Measurements from ENCODE around the gene LRRC37A. TPM values are rescaled to one million over a fixed set of nuclear protein-coding genes. Genes with fewer than 3 reads are reported as not detected.
"Not testable (repeated sequence)": the region's sequence is repeated elsewhere in the genome, so short reads cannot be mapped to it uniquely, and the experiment has no call there.

The LRRC37A gene
- 27.3 and 28.3 TPM in 2 replicates for total RNA-seq (2013; cell fraction: nucleolus; rRNA removed)
- 2.7 and 3.4 TPM in 2 replicates for total RNA-seq (2014; rRNA removed)
- 3.4 and 3.6 TPM in 2 replicates for total RNA-seq (2014; rRNA removed; fragmentation: Illumina TruSeq; extraction: Trizol)
- 1.8 and 2.5 TPM in 2 replicates for total RNA-seq (2021)
- 2.5 TPM for polyA plus RNA-seq (2011; ENCODE audit: low read depth)
- polyA plus RNA-seq (2011; rRNA removed): 4.0 and 4.3 TPM in 2 replicates
- 1.1 and 2.1 TPM in 2 replicates for polyA plus RNA-seq (2011; cell fraction: cytosol; rRNA removed)
- 6.9 and 9.7 TPM in 2 replicates for polyA plus RNA-seq (2011; cell fraction: nucleus; rRNA removed)
- 2.1 and 2.3 TPM in 2 replicates for polyA plus RNA-seq (2012)
- 2.3 and 3.1 TPM in 2 replicates for polyA plus RNA-seq (2014; fragmentation: Illumina TruSeq; extraction: Trizol)
- polyA plus RNA-seq (2014; fragmentation: Nextera tagmentation; extraction: Ambion mirVana): under 1 TPM; 0.18 to 0.20 TPM
- polyA plus RNA-seq (2014; rRNA removed): 2.1 and 3.2 TPM in 2 replicates
- 1 to 10 TPM; 1.2 TPM for polyA plus RNA-seq (2016; fragmentation: Nextera tagmentation; extraction: Ambion mirVana)
- polyA minus RNA-seq (2011; rRNA and poly(A)+ RNA removed): 10.4 and 10.5 TPM in 2 replicates
- polyA minus RNA-seq (2011; cell fraction: cytosol; rRNA and poly(A)+ RNA removed): 1.3 and 1.5 TPM in 2 replicates
- 5.9 and 7.9 TPM in 2 replicates for polyA minus RNA-seq (2011; cell fraction: nucleus; rRNA and poly(A)+ RNA removed)
- percentile 41 among the genes with signal in this experiment for Bru-seq, nascent RNA
- percentile 48 among the genes with signal in this experiment for BruChase-seq, experiment 1, labeled RNA remaining after a 6-hour chase
- BruChase-seq, experiment 2, labeled RNA remaining after a 2-hour chase: percentile 46 among the genes with signal in this experiment
- long read RNA-seq, experiment 1: 0 reads
- long read RNA-seq, experiment 2, partial matches to known transcripts: 0 of 4 reads
- long read RNA-seq, experiment 2, other reads (novel, unspliced or antisense): 4 of 4 reads

DNA sequence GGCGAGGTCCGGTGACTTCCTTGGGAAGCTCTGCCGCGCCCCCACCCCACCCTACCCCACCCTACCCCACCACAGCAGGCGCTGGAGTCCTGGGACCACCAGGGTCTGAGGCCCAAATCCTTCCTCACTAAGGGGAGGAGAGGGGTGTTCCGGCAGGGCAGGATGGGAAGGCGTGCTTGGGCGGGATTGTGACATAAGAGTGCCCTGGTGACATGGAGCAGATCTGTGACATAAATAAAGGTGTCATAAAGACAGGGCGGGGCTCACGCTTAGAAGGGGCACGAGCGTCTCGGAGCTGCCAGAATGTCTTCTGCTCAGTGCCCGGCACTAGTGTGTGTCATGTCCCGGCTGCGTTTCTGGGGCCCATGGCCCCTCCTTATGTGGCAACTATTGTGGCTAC is at the start of gene LRRC37A:
LRRC37A (plus strand) TSS at position 301 of the 400 bp plus-strand sequence; CDS start at position 304, 3 bp downstream.
- FAIRE-seq; BruUV-seq (replicated peaks): not testable (repeated sequence)

DNA sequence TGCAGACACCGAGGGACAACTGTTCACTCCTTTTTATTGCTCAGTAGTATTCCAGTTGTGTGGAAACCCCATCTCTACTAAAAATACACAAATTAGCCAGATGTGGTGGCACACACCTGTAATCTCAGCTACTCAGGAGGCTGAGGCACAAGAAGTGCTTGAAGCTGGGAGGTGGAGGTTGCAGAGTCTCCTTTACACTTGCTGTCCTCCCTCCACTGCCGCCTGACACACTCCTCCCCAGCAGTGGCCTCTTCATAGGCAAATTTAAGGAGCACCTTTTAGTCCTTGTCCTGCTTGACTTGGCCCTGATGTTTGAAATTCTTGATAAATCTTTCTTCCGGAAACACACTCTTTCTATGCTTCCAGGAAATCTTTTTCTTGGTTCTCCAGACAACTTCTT is 45.8 kb upstream of the LRRC37A start:
- SMC1A ChIA-PET (ENCODE audit: uncharacterized antibody, unreplicated experiment); H3K4me2 ChIP-seq (ENCODE audit: control insufficient read depth, insufficient read depth); CTCF ChIA-PET; H3K4me3 ChIP-seq; H3K9me3 ChIP-seq (replicated peaks; ENCODE audit: control insufficient read depth, insufficient read depth, low read length); H3K9ac ChIP-seq (ENCODE audit: control insufficient read depth, insufficient read depth, low read length); H3K4me1 ChIP-seq (ENCODE audit: control insufficient read depth, insufficient read depth, low read length); intact Hi-C loops (cut with micrococcal nuclease; ENCODE audit: unreplicated experiment); BruUV-seq (replicated peaks); in situ Hi-C loops (cut with MboI); H4K20me1 ChIP-seq (ENCODE audit: control insufficient read depth, insufficient read depth); H3K27me3 ChIP-seq (replicated peaks in 1 of 2; ENCODE audit: control insufficient read depth in 2 of 2, insufficient read depth in 2 of 2, low read length in 1 of 2); RAD21 ChIA-PET (ENCODE audit: unreplicated experiment); DNase-seq (ENCODE audit: low read depth, low spot score); H3K27ac ChIP-seq (ENCODE audit: control insufficient read depth, insufficient read depth); POLR2A ChIA-PET; H3K79me2 ChIP-seq (ENCODE audit: control insufficient read depth, insufficient read depth, low read length); ATAC-seq; FAIRE-seq; H2AFZ ChIP-seq (ENCODE audit: control insufficient read depth, low read depth, low read length); H3K36me3 ChIP-seq (ENCODE audit: control insufficient read depth in 2 of 2, insufficient read depth in 2 of 2, low read length in 1 of 2): not testable (repeated sequence)
- WGBS (ENCODE audit: insufficient coverage, insufficient replicate concordance, low lambda C conversion rate, missing lambda C conversion rate): 35% methylated on average over 3 of the region's 3 CpGs

More for the DNA sequence above, at the start of gene LRRC37A:
- ATAC-seq; H3K9me3 ChIP-seq (replicated peaks; ENCODE audit: control insufficient read depth, insufficient read depth, low read length); H3K36me3 ChIP-seq (ENCODE audit: control insufficient read depth in 2 of 2, insufficient read depth in 2 of 2, low read length in 1 of 2); SMC1A ChIA-PET (ENCODE audit: uncharacterized antibody, unreplicated experiment); POLR2A ChIA-PET; H3K4me2 ChIP-seq (ENCODE audit: control insufficient read depth, insufficient read depth); H3K27me3 ChIP-seq (replicated peaks in 1 of 2; ENCODE audit: control insufficient read depth in 2 of 2, insufficient read depth in 2 of 2, low read length in 1 of 2); H3K9ac ChIP-seq (ENCODE audit: control insufficient read depth, insufficient read depth, low read length); H3K4me3 ChIP-seq; CTCF ChIA-PET; H3K27ac ChIP-seq (ENCODE audit: control insufficient read depth, insufficient read depth); intact Hi-C loops (cut with micrococcal nuclease; ENCODE audit: unreplicated experiment); DNase-seq (ENCODE audit: low read depth, low spot score); H4K20me1 ChIP-seq (ENCODE audit: control insufficient read depth, insufficient read depth); RAD21 ChIA-PET (ENCODE audit: unreplicated experiment); in situ Hi-C loops (cut with MboI); H3K79me2 ChIP-seq (ENCODE audit: control insufficient read depth, insufficient read depth, low read length); H2AFZ ChIP-seq (ENCODE audit: control insufficient read depth, low read depth, low read length): not testable (repeated sequence)
- H3K4me1 ChIP-seq (ENCODE audit: control insufficient read depth, insufficient read depth, low read length): peaks cover 13% of the 10 kb centered on the region
- no CpG with 5 or more reads among the region's 16 CpGs for WGBS (ENCODE audit: insufficient coverage, insufficient replicate concordance, low lambda C conversion rate, missing lambda C conversion rate)

DNA sequence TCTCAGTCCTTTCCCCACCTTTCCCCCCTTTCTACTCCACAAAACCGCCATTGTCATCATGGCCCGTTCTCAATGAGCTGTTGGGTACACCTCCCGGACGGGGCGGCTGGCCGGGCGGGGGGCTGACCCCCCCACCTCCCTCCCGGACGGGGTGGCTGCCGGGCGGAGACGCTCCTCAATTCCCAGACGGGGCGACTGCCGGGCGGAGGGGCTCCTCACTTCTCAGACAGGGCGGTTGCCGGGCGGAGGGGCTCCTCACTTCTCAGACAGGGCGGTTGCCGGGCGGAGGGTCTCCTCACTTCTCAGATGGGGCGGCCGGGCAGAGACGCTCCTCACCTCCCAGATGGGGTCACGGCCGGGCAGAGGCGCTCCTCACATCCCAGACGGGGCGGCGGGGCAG is 42.1 kb upstream of the LRRC37A start:
- FAIRE-seq; H3K79me2 ChIP-seq (ENCODE audit: control insufficient read depth, insufficient read depth, low read length); H3K4me1 ChIP-seq (ENCODE audit: control insufficient read depth, insufficient read depth, low read length); H3K36me3 ChIP-seq (ENCODE audit: control insufficient read depth in 2 of 2, insufficient read depth in 2 of 2, low read length in 1 of 2); POLR2A ChIA-PET; SMC1A ChIA-PET (ENCODE audit: uncharacterized antibody, unreplicated experiment); CTCF ChIA-PET; intact Hi-C loops (cut with micrococcal nuclease; ENCODE audit: unreplicated experiment); H3K27ac ChIP-seq (ENCODE audit: control insufficient read depth, insufficient read depth); H4K20me1 ChIP-seq (ENCODE audit: control insufficient read depth, insufficient read depth); H3K4me2 ChIP-seq (ENCODE audit: control insufficient read depth, insufficient read depth); H3K27me3 ChIP-seq (replicated peaks in 1 of 2; ENCODE audit: control insufficient read depth in 2 of 2, insufficient read depth in 2 of 2, low read length in 1 of 2); RAD21 ChIA-PET (ENCODE audit: unreplicated experiment); H3K9me3 ChIP-seq (replicated peaks; ENCODE audit: control insufficient read depth, insufficient read depth, low read length); DNase-seq (ENCODE audit: low read depth, low spot score); BruUV-seq (replicated peaks); H3K4me3 ChIP-seq; ATAC-seq; H3K9ac ChIP-seq (ENCODE audit: control insufficient read depth, insufficient read depth, low read length); H2AFZ ChIP-seq (ENCODE audit: control insufficient read depth, low read depth, low read length): not testable (repeated sequence)
- in situ Hi-C loops (cut with MboI): loop anchor here (10.0 to 25.0 kb wide), 2 partner anchors 582 to 666 kb away; no protein-coding TSS in a partner anchor
- WGBS (ENCODE audit: insufficient coverage, insufficient replicate concordance, low lambda C conversion rate, missing lambda C conversion rate): 71% methylated on average over 23 of the region's 31 CpGs

All from GM12878 (cell line).